ENCODE data around the gene ANKRD50.

DNA sequence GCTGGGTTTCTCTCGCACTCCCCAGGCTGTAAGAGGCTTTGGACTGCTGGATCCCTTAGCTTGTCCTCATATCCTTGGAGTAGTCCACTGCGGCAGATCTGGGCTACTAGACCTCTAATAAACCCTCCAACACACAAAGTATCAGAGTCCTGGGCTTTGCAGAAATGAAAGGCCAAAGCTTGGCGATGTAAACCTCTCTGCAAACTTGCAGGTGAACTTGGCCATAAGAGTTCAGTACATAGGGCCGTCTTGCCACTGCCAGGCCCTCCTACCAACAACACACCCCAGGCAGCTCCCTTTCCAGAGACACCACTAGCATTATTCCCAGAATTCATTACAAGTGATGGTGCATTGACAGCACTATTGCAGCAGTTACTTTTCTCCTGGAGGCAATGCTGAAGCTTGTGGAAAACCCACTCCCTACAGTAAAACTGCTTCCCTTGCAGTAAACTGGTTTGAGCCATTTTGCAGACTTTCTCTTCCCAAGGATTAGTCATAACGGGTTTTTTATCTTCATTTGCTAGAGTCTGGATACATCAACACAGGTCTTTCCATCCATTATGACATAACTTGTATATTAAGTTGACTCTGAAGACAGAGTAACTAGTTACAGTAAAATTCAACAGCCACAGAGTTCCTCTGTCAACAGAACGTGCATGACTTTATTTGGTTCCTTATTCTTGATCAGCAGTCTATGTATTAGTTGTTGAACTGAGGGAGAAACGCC, 2.4 kb downstream of the ANKRD50 start:
- TF ChIP-seq, protein P1, sequence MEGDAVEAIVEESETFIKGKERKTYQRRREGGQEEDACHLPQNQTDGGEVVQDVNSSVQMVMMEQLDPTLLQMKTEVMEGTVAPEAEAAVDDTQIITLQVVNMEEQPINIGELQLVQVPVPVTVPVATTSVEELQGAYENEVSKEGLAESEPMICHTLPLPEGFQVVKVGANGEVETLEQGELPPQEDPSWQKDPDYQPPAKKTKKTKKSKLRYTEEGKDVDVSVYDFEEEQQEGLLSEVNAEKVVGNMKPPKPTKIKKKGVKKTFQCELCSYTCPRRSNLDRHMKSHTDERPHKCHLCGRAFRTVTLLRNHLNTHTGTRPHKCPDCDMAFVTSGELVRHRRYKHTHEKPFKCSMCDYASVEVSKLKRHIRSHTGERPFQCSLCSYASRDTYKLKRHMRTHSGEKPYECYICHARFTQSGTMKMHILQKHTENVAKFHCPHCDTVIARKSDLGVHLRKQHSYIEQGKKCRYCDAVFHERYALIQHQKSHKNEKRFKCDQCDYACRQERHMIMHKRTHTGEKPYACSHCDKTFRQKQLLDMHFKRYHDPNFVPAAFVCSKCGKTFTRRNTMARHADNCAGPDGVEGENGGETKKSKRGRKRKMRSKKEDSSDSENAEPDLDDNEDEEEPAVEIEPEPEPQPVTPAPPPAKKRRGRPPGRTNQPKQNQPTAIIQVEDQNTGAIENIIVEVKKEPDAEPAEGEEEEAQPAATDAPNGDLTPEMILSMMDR (conservative IDR thresholded peaks at IDR 0.05; ENCODE audit: low read depth, low read length): no peak
- TF ChIP-seq, protein P2, sequence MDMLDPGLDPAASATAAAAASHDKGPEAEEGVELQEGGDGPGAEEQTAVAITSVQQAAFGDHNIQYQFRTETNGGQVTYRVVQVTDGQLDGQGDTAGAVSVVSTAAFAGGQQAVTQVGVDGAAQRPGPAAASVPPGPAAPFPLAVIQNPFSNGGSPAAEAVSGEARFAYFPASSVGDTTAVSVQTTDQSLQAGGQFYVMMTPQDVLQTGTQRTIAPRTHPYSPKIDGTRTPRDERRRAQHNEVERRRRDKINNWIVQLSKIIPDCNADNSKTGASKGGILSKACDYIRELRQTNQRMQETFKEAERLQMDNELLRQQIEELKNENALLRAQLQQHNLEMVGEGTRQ (IDR thresholded peaks at IDR 0.05; ENCODE audit: low read depth, low read length): no peak
- TF ChIP-seq CEBPB (IDR thresholded peaks at IDR 0.05; ENCODE audit: low read depth, low read length): no peak
- no peak for TF ChIP-seq MAZ (IDR thresholded peaks at IDR 0.05; ENCODE audit: borderline replicate concordance, low read depth, low read length)
- TF ChIP-seq CHD1 (IDR thresholded peaks at IDR 0.05; ENCODE audit: low read depth, low read length): no peak
- TF ChIP-seq POLR2A (IDR thresholded peaks at IDR 0.05; ENCODE audit: low read depth, low read length): no peak
- no peak for TF ChIP-seq RAD21 (IDR thresholded peaks at IDR 0.05; ENCODE audit: low read length)
- no peak for TF ChIP-seq BHLHE40 (IDR thresholded peaks at IDR 0.05; ENCODE audit: low read depth, low read length)
- TF ChIP-seq, protein P3, sequence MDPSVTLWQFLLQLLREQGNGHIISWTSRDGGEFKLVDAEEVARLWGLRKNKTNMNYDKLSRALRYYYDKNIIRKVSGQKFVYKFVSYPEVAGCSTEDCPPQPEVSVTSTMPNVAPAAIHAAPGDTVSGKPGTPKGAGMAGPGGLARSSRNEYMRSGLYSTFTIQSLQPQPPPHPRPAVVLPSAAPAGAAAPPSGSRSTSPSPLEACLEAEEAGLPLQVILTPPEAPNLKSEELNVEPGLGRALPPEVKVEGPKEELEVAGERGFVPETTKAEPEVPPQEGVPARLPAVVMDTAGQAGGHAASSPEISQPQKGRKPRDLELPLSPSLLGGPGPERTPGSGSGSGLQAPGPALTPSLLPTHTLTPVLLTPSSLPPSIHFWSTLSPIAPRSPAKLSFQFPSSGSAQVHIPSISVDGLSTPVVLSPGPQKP (IDR thresholded peaks at IDR 0.05; ENCODE audit: borderline replicate concordance, low read depth, low read length): no peak

All from IMR-90 (cell line).